ENCODE data around the gene ZNF568.

The ZNF568 gene

DNA sequence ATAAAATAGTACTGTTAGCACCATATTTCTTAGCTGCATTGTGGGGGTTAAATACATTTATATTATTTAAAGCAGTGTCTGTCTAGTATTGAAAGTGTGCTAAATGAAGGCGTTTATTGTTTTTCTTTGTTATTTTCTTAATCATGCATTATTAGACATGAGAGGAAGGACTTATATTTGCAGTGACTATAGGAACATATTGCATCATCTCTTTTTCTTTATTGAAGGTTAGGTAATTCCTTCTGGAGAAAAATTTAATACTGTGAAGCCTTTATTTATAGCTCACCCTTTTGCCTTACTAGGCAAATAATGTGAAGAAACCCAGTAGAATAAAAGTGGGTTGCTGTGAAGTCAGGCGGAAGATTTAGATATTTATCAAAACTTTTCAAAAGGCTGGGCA lies 83.2 kb downstream of the ZNF568 start:
- DNase-seq (ENCODE audit: low read depth): no peak

DNA sequence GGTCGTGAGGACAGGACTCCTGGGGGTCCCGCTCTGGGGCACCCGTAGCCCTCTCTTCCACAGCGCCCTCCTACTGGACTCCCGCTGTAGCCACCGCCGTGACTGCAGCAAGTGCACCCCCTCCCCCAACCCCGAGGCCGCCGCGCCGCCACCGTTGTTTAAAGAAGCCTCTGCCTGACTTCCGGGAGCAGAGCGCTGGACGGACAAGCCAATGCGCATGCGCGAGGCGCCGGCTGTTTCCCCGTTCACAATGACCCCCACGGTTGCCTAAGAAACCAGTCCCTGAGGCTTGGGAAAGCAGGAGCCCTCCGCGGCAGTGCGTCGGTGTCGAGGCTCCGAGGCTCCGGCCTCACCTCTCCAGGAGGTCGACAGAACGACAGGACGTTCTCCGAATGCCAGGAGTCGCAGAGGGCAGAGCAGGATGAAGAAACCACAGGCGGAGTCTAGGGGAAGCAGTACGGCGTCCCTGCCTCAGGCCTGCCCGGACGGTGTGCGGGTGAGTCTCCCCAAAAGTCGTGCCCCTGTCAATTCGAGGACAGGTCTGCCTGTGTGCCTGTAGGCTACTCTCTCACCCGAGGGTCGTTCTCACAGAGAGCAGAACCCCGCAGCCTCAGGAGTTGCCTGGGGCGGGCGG lies 91.6 kb downstream of the ZNF568 start:
- peak; percentile 3 for DNase-seq (ENCODE audit: low read depth)

DNA sequence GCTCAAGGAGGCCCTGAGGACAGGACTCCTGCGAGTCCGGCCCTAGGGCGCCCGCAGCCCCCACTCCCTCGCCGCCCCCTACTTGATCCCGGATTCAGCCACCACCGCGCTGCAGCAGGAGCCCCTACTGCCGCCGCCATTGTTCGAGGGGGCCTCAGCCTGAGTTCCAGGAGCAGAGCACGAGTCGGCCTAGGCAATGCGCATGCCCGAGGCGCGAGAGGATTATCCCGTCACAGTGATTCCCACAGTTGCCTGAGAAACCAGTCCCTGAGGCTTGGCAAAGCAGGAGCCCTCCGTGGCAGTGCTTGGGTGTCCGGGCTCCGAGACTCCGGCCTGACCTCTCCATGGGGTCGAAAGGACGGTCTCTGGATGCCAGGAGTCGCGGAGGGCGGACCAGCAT lies 93.7 kb downstream of the ZNF568 start:
- DNase-seq (ENCODE audit: low read depth): no peak

- DNase-seq (ENCODE audit: low read depth): no peak
Observed at GRCh38 chr19:37012093-37012745, 96.1 kb downstream of the ZNF568 start.

DNA sequence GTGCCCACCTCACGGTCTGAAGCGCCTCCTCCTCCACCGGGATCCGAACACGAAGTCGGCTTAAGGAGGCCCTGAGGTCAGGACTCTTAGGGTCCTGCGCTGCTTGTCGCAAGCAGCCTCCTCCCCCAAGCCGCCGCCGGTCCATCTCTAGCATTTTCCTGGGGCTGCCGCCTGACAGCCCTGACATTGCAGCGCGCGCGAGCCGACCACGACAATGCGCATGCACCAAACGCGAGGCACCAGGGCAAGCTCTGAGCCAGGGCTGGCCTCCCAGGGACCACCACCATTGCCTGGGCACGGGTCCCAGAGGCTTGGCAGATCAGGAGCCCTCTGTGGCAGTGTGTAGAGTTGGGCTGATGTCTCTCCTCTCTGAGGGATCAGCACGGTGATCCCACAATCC lies 98.3 kb downstream of the ZNF568 start:
- no peak for DNase-seq (ENCODE audit: low read depth)

DNA sequence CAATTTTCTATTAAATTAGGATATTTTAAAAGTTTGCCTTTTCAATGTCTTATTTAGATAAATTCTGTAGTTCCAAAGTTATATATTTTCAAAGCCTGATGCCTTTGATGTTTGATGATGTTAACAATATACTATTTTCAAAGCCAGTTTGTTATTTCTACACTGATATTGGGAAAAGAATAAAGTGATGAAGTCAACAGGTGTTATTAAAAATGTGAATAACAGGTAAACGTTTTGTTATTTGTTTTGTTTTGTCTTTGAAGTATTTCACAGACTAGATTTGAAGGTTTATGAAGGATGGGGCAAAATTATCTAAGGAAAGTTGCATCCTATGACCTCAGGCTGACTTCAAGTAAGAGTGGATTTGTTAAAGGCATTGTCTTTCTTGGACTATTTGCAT lies 129.0 kb downstream of the ZNF568 start:
- DNase-seq (ENCODE audit: low read depth): no peak

Data from T follicular helper cell (primary cell).